ENCODE results near the gene SETBP1.

Gene SETBP1

DNA sequence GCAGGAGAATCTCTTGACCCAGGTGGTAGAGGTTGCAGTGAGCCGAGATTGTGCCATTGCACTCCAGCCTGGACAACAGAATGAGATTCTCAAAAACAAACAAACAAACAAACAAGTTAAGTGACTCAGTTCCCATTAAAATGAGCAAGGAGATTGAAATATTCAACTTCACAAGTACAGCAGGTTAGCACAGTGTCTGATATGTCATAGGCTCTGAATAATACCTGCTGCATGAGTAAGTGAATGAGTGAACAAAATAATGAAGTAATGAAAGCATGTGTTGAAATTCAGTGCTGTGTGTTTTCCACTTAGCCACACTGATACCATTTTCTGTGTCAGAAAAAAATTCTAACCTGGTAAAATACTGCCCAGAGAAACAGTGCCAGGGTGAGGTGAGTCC lies 41.9 kb upstream of the SETBP1 start:
- TF ChIP-seq, protein P1, sequence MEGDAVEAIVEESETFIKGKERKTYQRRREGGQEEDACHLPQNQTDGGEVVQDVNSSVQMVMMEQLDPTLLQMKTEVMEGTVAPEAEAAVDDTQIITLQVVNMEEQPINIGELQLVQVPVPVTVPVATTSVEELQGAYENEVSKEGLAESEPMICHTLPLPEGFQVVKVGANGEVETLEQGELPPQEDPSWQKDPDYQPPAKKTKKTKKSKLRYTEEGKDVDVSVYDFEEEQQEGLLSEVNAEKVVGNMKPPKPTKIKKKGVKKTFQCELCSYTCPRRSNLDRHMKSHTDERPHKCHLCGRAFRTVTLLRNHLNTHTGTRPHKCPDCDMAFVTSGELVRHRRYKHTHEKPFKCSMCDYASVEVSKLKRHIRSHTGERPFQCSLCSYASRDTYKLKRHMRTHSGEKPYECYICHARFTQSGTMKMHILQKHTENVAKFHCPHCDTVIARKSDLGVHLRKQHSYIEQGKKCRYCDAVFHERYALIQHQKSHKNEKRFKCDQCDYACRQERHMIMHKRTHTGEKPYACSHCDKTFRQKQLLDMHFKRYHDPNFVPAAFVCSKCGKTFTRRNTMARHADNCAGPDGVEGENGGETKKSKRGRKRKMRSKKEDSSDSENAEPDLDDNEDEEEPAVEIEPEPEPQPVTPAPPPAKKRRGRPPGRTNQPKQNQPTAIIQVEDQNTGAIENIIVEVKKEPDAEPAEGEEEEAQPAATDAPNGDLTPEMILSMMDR (IDR thresholded peaks at IDR 0.05; ENCODE audit: insufficient read depth, low read depth, low read length, missing control alignments): no peak
- no peak overlapping the region for H3K4me3 ChIP-seq (ENCODE audit: low read depth, low read length)

DNA sequence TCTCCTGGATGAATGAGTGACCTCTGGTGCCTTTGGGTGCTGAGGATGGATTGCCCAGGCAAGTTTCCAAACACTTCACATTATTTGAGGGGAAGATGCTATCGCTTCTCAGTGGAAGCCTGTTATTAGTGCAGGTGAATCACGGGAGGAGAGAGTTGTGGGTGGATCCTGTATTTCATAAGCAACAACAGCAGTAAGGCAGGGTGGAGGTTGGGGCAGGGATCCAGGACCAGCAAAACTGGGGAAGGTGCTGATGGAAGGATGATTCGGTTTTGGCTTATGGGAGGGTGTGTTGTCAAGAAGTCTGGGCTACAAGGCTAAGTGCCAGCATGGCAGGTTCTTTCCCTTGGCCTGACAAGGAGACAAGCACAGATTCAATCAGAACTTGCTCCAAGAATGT lies 37.7 kb upstream of the SETBP1 start:
- TF ChIP-seq, protein P1 (IDR thresholded peaks at IDR 0.05; ENCODE audit: insufficient read depth, low read depth, low read length, missing control alignments): no peak
- no peak for DNase-seq (ENCODE audit: low read depth)
- no peak overlapping the region for H3K4me3 ChIP-seq (ENCODE audit: low read depth, low read length)

More for the DNA sequence above, 41.9 kb upstream of the SETBP1 start:
- DNase-seq (ENCODE audit: low read depth): no peak

DNA sequence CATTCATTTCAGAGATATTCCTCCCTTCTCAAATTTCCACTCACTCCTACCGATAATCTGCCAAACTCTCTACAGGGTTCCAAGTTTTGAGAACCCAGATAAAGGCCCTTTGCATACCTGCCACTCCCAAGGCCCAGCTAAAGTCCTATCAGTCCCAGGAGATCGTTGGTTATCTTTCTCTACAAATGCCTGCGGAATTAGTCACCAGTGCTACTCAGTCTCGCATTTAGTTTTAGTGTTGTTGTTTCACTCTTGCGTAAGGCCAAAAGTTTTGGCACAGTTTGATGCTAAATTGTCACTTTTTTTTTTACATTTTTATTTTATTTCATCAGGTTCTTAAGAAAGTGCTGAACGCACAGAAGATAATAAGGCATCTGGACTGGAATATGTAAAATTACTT lies 29.2 kb upstream of the SETBP1 start:
- DNase-seq (ENCODE audit: low read depth): no peak
- H3K4me3 ChIP-seq (ENCODE audit: low read depth, low read length): no peak overlapping the region
- TF ChIP-seq, protein P1 (IDR thresholded peaks at IDR 0.05; ENCODE audit: insufficient read depth, low read depth, low read length, missing control alignments): no peak

DNA sequence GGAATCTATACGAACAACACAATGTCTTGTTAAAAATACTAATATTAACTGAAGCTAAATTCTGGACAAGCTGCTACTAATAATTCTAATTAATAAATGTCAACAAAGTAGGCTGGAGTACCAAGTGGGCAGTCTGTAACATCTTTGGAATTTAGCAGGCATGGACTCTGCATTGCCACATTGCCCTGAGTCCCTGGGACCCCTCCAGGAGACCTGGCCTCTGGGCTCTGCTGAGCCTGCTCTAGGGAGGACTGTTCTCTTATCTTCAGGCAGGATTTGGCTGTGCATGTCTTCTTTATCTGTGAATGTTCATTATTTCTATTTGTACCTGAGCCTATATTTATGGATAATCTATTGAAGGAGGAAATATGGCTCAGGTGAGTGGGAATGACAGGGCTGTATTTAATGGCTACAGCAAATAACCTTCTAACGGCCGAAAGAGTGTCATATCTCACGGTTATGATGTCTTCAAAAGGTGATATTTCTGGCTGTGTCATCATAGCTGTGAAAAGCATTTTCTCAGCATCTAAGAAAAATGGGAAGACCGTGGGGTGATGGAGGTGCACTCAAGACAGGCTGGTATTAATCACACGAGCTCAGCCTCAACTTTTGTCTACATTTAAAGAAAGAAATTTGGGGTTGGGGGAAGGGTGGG lies 28.6 kb upstream of the SETBP1 start:
- TF ChIP-seq, protein P1 (IDR thresholded peaks at IDR 0.05; ENCODE audit: insufficient read depth, low read depth, low read length, missing control alignments): no peak
- no peak overlapping the region for H3K4me3 ChIP-seq (ENCODE audit: low read depth, low read length)
- no peak for DNase-seq (ENCODE audit: low read depth)

DNA sequence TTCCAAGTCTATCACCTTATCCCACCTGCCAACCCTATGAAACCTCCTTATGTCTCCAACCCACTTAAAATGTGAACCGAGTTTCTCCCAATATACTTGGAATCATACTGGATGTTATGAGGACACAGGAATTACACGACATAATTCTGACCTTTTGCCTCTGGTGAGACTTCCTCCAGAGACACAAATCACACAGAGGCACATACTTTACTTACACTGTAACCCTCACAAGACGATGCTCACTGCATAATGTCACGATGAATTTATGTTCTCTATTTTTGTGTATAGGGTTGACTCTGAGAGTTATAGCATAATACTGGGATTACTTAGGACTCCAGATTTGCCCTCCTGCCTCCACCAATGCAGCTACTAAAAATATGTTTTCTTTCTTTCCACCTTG lies 28.0 kb upstream of the SETBP1 start:
- no peak for DNase-seq (ENCODE audit: low read depth)
- TF ChIP-seq, protein P1 (IDR thresholded peaks at IDR 0.05; ENCODE audit: insufficient read depth, low read depth, low read length, missing control alignments): no peak

DNA sequence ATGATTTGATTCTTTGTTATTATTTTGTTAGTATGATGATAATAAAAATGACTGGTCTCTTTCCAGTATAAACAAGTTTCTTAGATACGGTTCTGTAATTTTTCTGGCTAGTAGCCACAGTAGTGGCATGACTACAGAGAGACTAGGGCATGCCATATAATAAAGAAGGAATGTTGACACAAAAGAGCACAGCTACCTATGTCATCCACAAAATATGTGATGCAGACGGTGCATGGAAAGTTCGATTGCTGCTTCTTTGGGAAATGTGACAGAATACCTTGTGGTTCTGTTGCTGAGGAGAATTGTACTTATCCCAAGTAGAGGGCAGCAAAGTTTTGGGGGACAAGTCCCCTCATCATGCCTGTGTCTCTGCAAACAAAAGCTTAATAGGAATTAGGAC lies 26.1 kb upstream of the SETBP1 start:
- H3K4me3 ChIP-seq (ENCODE audit: low read depth, low read length): no peak overlapping the region
- DNase-seq (ENCODE audit: low read depth): no peak
- TF ChIP-seq, protein P1 (IDR thresholded peaks at IDR 0.05; ENCODE audit: insufficient read depth, low read depth, low read length, missing control alignments): no peak

More for the DNA sequence above, 28.0 kb upstream of the SETBP1 start:
- no peak overlapping the region for H3K4me3 ChIP-seq (ENCODE audit: low read depth, low read length)

DNA sequence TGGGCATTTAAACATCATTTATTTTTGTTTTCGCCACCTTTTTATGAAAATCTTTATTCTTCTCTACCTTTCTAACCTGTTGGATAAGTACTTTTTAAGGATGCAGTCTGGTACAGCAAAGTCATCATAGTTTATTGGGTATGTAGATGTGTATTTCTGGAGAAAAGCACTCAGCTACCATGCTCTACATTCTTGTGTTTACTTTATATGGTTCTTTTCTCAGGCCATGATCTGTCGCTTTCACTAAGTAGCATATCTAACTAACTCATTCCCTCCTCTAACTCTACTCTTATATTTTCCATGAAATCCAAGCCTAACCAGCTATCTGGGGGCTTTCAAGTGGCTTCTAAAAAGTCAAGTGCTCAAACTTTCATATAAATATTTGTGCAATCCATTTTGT lies 25.3 kb upstream of the SETBP1 start:
- H3K4me3 ChIP-seq (ENCODE audit: low read depth, low read length): no peak overlapping the region
- DNase-seq (ENCODE audit: low read depth): no peak
- TF ChIP-seq, protein P1 (IDR thresholded peaks at IDR 0.05; ENCODE audit: insufficient read depth, low read depth, low read length, missing control alignments): no peak
